CD1c-positive myeloid dendritic cell (primary cell): Measurements from ENCODE around the gene PSAT1.

ENCODE experiments used
- DNase-seq: peaks from one replicate; pipeline ENCODE4 v3.0.0-alpha.2; 2016; ENCODE audit errors: extremely low spot score

Gene PSAT1

GRCh38 chr9:78292716-78293497 is 4.0 kb upstream of the PSAT1 start:
- DNase-seq: no peak

- no peak for DNase-seq
These were observed 2.4 kb upstream of the PSAT1 start for GRCh38 chr9:78294290-78295176.

- no peak for DNase-seq
These were observed 1.7 kb upstream of the PSAT1 start for GRCh38 chr9:78295177-78295575.

GRCh38 chr9:78295731-78296130 is 1.2 kb upstream of the PSAT1 start:
- no peak for DNase-seq

GRCh38 chr9:78296201-78296892 is 578 bp upstream of the PSAT1 start:
- no peak for DNase-seq

GRCh38 chr9:78297672-78297961 is 692 bp downstream of the PSAT1 start:
- no peak for DNase-seq

- no peak for DNase-seq
These were observed 1.3 kb downstream of the PSAT1 start for GRCh38 chr9:78298046-78298765.

GRCh38 chr9:78300209-78300608 is 3.3 kb downstream of the PSAT1 start:
- no peak for DNase-seq

GRCh38 chr9:78301466-78301865 is 4.5 kb downstream of the PSAT1 start:
- DNase-seq: no peak

- no peak for DNase-seq
These were observed 6.6 kb downstream of the PSAT1 start for GRCh38 chr9:78303377-78304062.

GRCh38 chr9:78304357-78304756 is 7.4 kb downstream of the PSAT1 start:
- no peak for DNase-seq

- DNase-seq: no peak
These were observed 9.5 kb downstream of the PSAT1 start for GRCh38 chr9:78306222-78307076.

- DNase-seq: no peak
These were observed 10.4 kb downstream of the PSAT1 start for GRCh38 chr9:78307360-78307759.

- no peak for DNase-seq
These were observed 12.1 kb downstream of the PSAT1 start for GRCh38 chr9:78309066-78309465.

- no peak for DNase-seq
These were observed 14.2 kb downstream of the PSAT1 start for GRCh38 chr9:78311075-78311474.

- DNase-seq: no peak
These were observed 15.1 kb downstream of the PSAT1 start for GRCh38 chr9:78311886-78312524.

- no peak for DNase-seq
These were observed 17.6 kb downstream of the PSAT1 start for GRCh38 chr9:78314550-78314949.

GRCh38 chr9:78314953-78315870 is 18.3 kb downstream of the PSAT1 start:
- DNase-seq: no peak
